ENCODE measurements around the gene PSME4. TPM values are rescaled to one million over a fixed set of nuclear protein-coding genes. Genes with fewer than 3 reads are reported as not detected.
"Not testable (repeated sequence)": the region's sequence is repeated elsewhere in the genome, so short reads cannot be mapped to it uniquely, and the experiment has no call there.

Gene PSME4
- total RNA-seq, 2 experiments from 2014 or later, result 51.8 to 56.0 TPM

GRCh38 chr2:53939656-53940055, 31.1 kb downstream of the PSME4 start:
- H3K36me3 Mint-ChIP-seq, result peaks cover 16% of the 10 kb centered on the region
- H3K4me3 Mint-ChIP-seq, result no peak overlapping the region
- H3K9me3 Mint-ChIP-seq, result no peaks in the 10 kb centered on the region
- no peaks in the 10 kb centered on the region for H3K27me3 Mint-ChIP-seq
- no peak overlapping the region for H3K27ac Mint-ChIP-seq
- H3K4me1 Mint-ChIP-seq, result peaks cover 15% of the 10 kb centered on the region
- DNase-seq, result no peak

- H3K9me3 Mint-ChIP-seq, result no peaks in the 10 kb centered on the region
- no peak overlapping the region for H3K27ac Mint-ChIP-seq
- peaks cover 15% of the 10 kb centered on the region for H3K4me1 Mint-ChIP-seq
- no peaks in the 10 kb centered on the region for H3K27me3 Mint-ChIP-seq
- no peak overlapping the region for H3K4me3 Mint-ChIP-seq
- DNase-seq, result no peak
- H3K36me3 Mint-ChIP-seq, result peaks cover 20% of the 10 kb centered on the region
Measured at GRCh38 chr2:53938904-53939303, 31.9 kb downstream of the PSME4 start.

- Mint-ChIP-seq H3K27me3 (no peaks in the 10 kb centered on the region), H3K4me1 (peaks cover 10% of the 10 kb centered on the region), H3K27ac (no peak overlapping the region), H3K36me3 (peaks cover 32% of the 10 kb centered on the region), H3K4me3 (no peak overlapping the region), H3K9me3 (no peaks in the 10 kb centered on the region)
- DNase-seq, result no peak
Measured at GRCh38 chr2:53933329-53933728, 37.5 kb downstream of the PSME4 start.

GRCh38 chr2:53926321-53926720, 44.5 kb downstream of the PSME4 start:
- H3K27ac Mint-ChIP-seq, DNase-seq, H3K27me3 Mint-ChIP-seq, H3K4me3 Mint-ChIP-seq, H3K4me1 Mint-ChIP-seq, H3K9me3 Mint-ChIP-seq: not testable (repeated sequence)
- H3K36me3 Mint-ChIP-seq, result peaks cover 30% of the 10 kb centered on the region

DNA sequence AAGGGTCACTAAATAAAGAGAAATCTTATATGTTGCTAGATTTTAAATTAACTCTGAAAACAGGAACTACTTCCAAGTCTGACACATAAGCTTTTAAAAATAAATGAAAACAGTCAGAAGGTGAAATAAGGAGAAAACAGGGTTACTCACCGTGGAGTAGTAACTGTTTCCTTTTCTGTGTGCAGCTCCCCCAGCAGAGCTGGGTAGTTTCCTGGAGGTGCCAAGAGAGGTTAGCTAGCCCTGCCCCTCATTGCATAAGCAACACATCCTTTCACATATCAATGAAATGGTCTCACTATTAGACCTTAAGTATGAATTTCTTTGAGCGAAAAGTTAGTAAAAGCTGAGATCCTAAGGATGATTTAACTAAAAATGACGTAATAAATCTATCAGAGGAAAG, 57.1 kb downstream of the PSME4 start:
- Mint-ChIP-seq H3K4me1 (peaks cover 12% of the 10 kb centered on the region), H3K36me3 (peaks cover 15% of the 10 kb centered on the region), H3K27me3 (no peaks in the 10 kb centered on the region), H3K4me3 (no peak overlapping the region), H3K27ac (peak overlapping the region; percentile 81), H3K9me3 (no peaks in the 10 kb centered on the region)
- peak; percentile 35 for DNase-seq

- no peak for DNase-seq
- Mint-ChIP-seq H3K27me3 (no peaks in the 10 kb centered on the region), H3K36me3 (peaks cover 15% of the 10 kb centered on the region), H3K4me3 (no peak overlapping the region), H3K9me3 (no peaks in the 10 kb centered on the region), H3K27ac (no peak overlapping the region), H3K4me1 (peaks cover 14% of the 10 kb centered on the region)
Measured at GRCh38 chr2:53911434-53912189, 59.2 kb downstream of the PSME4 start.

DNA sequence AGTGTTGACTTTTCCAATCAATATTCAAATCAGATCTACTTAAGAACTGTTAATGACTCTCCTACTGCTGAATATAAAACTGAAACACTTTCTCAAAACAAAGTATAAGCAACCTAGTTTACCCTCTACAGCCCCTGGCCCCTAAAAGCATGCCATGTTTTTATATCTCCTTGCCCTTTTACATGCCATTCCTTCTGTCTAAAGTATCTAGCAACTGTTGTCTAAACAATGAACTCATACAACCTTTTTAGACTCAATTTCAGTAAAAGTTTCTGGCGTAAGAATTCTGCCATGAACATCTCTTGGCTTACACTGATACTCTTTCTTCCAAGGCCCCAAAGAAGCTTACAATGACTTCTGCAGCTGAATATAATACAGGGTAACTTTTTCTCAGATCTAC, 63.2 kb downstream of the PSME4 start:
- no peaks in the 10 kb centered on the region for H3K27me3 Mint-ChIP-seq
- H3K4me3 Mint-ChIP-seq, result no peak overlapping the region
- peak overlapping the region; percentile 28 for H3K27ac Mint-ChIP-seq
- no peaks in the 10 kb centered on the region for H3K9me3 Mint-ChIP-seq
- H3K36me3 Mint-ChIP-seq, result peaks cover 13% of the 10 kb centered on the region
- H3K4me1 Mint-ChIP-seq, result peaks cover 4% of the 10 kb centered on the region
- DNase-seq, result no peak

DNA sequence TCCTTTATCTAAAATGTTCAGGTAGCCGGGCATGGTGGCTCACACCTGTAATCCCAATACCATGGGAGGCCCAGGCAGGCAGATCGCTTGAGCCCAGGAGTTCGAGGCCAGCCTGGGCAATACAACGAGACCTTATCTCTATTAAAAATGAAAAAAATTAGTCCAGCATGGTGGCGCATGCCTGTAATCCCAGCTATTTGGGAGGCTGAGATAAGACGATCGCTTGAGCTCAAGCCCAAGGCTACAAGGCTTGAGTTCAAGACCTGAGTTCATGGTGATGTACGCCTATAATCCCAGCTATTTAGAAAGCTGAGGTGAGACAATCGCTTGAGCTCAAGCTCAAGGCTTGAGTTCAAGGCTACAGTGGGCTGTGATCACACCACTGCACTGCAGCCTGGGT, 65.4 kb downstream of the PSME4 start:
- Mint-ChIP-seq H3K4me1 (peaks cover 2% of the 10 kb centered on the region), H3K9me3 (no peaks in the 10 kb centered on the region), H3K4me3 (no peak overlapping the region), H3K27ac (no peak overlapping the region), H3K36me3 (peaks cover 16% of the 10 kb centered on the region), H3K27me3 (no peaks in the 10 kb centered on the region)
- no peak for DNase-seq

GRCh38 chr2:53903011-53903410, 67.8 kb downstream of the PSME4 start:
- H3K4me3 Mint-ChIP-seq, result no peak overlapping the region
- no peak overlapping the region for H3K27ac Mint-ChIP-seq
- H3K36me3 Mint-ChIP-seq, result peaks cover 25% of the 10 kb centered on the region
- no peaks in the 10 kb centered on the region for H3K27me3 Mint-ChIP-seq
- no peaks in the 10 kb centered on the region for H3K9me3 Mint-ChIP-seq
- H3K4me1 Mint-ChIP-seq, result peaks cover 2% of the 10 kb centered on the region
- no peak for DNase-seq

- Mint-ChIP-seq H3K9me3 (no peaks in the 10 kb centered on the region), H3K36me3 (peaks cover 24% of the 10 kb centered on the region), H3K4me1 (no peaks in the 10 kb centered on the region), H3K27ac (no peak overlapping the region), H3K4me3 (no peak overlapping the region), H3K27me3 (no peaks in the 10 kb centered on the region)
- no peak for DNase-seq
Measured at GRCh38 chr2:53901192-53901591, 69.6 kb downstream of the PSME4 start.

- H3K27ac Mint-ChIP-seq, result no peak overlapping the region
- H3K4me3 Mint-ChIP-seq, result no peak overlapping the region
- H3K27me3 Mint-ChIP-seq, result no peaks in the 10 kb centered on the region
- H3K36me3 Mint-ChIP-seq, result peaks cover 26% of the 10 kb centered on the region
- H3K4me1 Mint-ChIP-seq, result no peaks in the 10 kb centered on the region
- DNase-seq, result no peak
- H3K9me3 Mint-ChIP-seq, result no peaks in the 10 kb centered on the region
Measured at GRCh38 chr2:53896864-53897263, 73.9 kb downstream of the PSME4 start.

DNA sequence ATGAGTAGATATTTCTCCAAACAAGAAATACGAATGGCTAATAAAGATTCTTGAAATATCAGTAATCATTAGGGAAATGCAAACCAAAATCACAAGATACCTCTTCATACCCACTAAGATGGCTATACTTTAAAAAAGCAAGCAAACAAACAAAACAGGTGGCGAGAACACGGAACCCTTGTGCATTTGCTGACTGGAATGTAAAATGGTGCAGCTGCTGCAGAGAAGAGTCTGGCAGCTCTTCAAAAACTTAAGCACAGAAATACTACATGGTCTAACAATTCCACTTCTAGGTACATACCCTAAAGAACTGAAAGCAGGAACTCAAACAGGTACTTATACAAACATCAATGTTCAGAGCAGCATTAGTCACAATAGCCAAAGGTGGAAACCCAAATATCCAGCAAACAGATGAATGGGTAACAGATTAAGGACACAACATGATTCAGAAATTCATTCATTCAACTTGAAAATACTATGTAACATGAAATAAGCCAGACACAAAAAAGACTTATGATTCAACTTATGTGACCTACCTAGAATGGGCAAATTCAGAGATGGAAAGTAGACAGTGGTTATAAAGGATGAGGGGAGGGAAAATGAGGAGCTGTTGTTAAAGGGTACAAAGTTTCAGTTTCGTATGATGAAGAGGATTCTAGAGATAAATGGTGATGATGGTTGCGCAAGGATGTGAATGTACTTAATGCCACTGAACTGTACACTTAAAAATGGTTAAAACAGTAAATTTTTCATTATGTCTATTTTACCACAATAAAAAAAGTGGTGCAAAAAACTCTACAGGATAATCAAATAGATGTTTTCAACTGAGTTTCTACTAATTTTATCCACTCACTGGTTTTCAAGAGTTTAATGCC, 84.2 kb downstream of the PSME4 start:
- Mint-ChIP-seq H3K4me3 (no peak overlapping the region), H3K9me3 (no peaks in the 10 kb centered on the region), H3K36me3 (peaks cover 36% of the 10 kb centered on the region), H3K4me1 (peaks cover 31% of the 10 kb centered on the region), H3K27me3 (no peaks in the 10 kb centered on the region), H3K27ac (peak overlapping the region; percentile 49)
- no peak for DNase-seq

DNA sequence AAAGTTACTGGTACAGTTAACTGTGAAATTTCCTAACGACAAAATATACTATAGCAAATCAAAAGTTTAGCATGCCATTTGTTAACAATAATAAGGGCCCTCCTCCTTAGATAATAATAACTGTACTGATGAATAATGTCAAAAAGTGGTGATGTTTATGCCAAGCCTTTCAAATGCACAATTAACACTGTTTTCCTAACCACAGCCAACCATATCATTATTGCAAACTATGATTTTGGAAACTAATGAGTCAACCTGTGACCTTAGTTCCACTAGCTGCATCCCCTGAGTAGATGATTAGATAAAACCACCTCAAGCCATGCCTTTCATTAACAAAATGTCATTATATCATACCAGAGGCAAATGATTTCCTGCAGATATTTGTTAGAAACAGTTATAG, 85.9 kb downstream of the PSME4 start:
- no peaks in the 10 kb centered on the region for H3K27me3 Mint-ChIP-seq
- no peak for DNase-seq
- H3K4me1 Mint-ChIP-seq, result peaks cover 31% of the 10 kb centered on the region
- no peaks in the 10 kb centered on the region for H3K9me3 Mint-ChIP-seq
- H3K27ac Mint-ChIP-seq, result peak overlapping the region; percentile 34
- no peak overlapping the region for H3K4me3 Mint-ChIP-seq
- H3K36me3 Mint-ChIP-seq, result peaks cover 43% of the 10 kb centered on the region

DNA sequence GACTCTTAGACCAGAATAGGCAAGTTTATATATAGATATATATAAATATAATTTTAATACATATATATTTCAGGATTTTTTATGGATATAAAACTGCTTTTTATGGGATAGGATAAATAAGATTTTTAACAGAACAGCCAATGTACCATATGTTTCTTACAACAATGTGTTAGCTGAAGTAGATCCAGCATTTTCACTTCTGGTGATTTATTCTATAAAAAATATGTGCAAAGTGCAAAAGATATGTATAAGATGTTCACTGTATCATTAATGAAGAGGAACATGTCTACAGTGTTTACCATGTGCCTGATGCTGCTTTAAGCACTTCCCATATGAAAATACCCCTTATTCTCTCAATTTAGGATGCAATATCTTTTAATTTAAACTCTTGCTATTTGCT, 88.8 kb downstream of the PSME4 start:
- H3K9me3 Mint-ChIP-seq, result no peaks in the 10 kb centered on the region
- H3K4me1 Mint-ChIP-seq, result peaks cover 26% of the 10 kb centered on the region
- H3K4me3 Mint-ChIP-seq, result no peak overlapping the region
- no peak for DNase-seq
- H3K27me3 Mint-ChIP-seq, result no peaks in the 10 kb centered on the region
- H3K27ac Mint-ChIP-seq, result no peak overlapping the region
- H3K36me3 Mint-ChIP-seq, result peaks cover 52% of the 10 kb centered on the region

DNA sequence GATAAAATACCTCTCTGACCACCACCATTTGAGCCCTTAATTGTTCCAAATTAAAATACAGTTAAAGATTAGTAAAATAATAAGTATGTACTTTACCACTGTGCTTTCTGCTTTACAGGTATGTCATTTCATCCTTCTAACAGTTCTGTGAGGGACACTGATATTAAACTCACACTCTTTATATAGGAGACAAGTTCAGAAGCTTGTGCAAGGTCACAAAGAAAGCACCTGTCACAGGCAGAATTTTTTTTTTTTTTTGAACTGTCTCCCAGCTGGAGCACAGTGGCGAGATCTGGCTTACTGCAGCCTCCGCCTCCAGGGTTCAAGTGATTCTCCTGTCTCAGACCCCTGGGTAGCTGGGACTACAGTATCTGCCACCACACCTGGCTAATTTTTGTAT, 89.4 kb downstream of the PSME4 start:
- H3K4me3 Mint-ChIP-seq, result no peak overlapping the region
- no peak for DNase-seq
- H3K4me1 Mint-ChIP-seq, result peaks cover 20% of the 10 kb centered on the region
- H3K27me3 Mint-ChIP-seq, result no peaks in the 10 kb centered on the region
- no peak overlapping the region for H3K27ac Mint-ChIP-seq
- H3K36me3 Mint-ChIP-seq, result peaks cover 46% of the 10 kb centered on the region
- no peaks in the 10 kb centered on the region for H3K9me3 Mint-ChIP-seq

Data from activated naive CD8-positive, alpha-beta T cell treated with anti-CD3 and anti-CD28 coated beads for 36 hours (primary cell).